Thymus (tissue), 11 donors: ENCODE measurements around the gene ACVR1C. TPM values are rescaled to one million over a fixed set of nuclear protein-coding genes. Genes with fewer than 3 reads are reported as not detected.

Experiments
- DNase-seq, 9 donors: peaks; one replicate each; pipeline ENCODE4 v3.0.0-alpha.2; 2013; ENCODE audit warnings: low spot score in 9 of 9, low read depth in 6 of 9, missing footprints in 1 of 9
- H3K27ac ChIP-seq, 2 donors: one replicate each; pipeline ENCODE4 v1.5.1; 2013; ENCODE audit warnings: control low read depth in 1 of 2, low read depth in 1 of 2, low read length in 1 of 2, mild to moderate bottlenecking in 1 of 2, moderate library complexity in 1 of 2
- H3K27me3 ChIP-seq, 2 donors: one replicate each; pipeline ENCODE4 v1.5.1; 2013; ENCODE audit warnings: low read length in 1 of 2; ENCODE audit not compliant: control insufficient read depth in 2 of 2, insufficient read depth in 1 of 2
- H3K36me3 ChIP-seq, 2 donors: one replicate each; pipeline ENCODE4 v1.5.1; 2013; ENCODE audit warnings: low read length in 1 of 2, mild to moderate bottlenecking in 1 of 2, moderate library complexity in 1 of 2; ENCODE audit not compliant: control insufficient read depth in 2 of 2, insufficient read depth in 2 of 2
- H3K4me1 ChIP-seq, 2 donors: one replicate each; pipeline ENCODE4 v1.5.1; 2013; ENCODE audit warnings: low read length in 2 of 2; ENCODE audit not compliant: control insufficient read depth in 2 of 2, insufficient read depth in 2 of 2
- H3K4me3 ChIP-seq, 2 donors: one replicate each; pipeline ENCODE4 v1.5.1; 2013; ENCODE audit warnings: low read length in 2 of 2, control low read depth in 1 of 2, mild to moderate bottlenecking in 1 of 2
- H3K9me3 ChIP-seq, 2 donors: one replicate each; pipeline ENCODE4 v1.5.1; 2013; ENCODE audit warnings: low read length in 1 of 2, mild to moderate bottlenecking in 1 of 2; ENCODE audit not compliant: control insufficient read depth in 2 of 2, insufficient read depth in 1 of 2
- polyA plus RNA-seq: library from polyadenylated mRNA; stranded (reverse); fragments of 200-250 nt; gene quantifications from one replicate; pipeline ENCODE4 v1.2.3, GENCODE V29; 2013
- total RNA-seq: library from RNA; stranded (reverse); fragments of 120-200 nt; gene quantifications from one replicate; pipeline ENCODE4 v1.2.4, GENCODE V29; 2013
- donor health status: healthy.

Gene ACVR1C
- total and polyA plus RNA-seq, 2 donors: 0.23 to 0.24 TPM

DNA sequence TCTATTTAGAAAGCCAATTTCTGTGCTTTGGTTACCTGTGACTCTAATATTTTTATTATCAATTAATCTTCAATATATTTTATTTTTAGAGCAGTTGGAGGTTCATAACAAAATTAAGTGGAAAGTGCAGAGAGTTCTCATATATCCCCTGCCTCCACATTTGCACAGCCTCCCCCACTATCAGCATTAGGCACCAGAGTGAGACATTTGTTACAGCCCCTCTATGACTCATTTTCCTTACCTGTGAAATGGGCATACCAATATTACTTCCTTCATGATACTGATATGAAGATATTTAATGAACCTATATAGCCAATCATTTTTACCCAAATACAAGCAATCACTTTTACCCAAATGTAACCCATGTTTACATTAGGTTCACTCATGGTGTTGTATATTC lies 150.7 kb downstream of the ACVR1C start:
- Histone ChIP-seq H3K36me3 (no peaks in the 10 kb centered on the region), H3K4me1 (peaks cover 0 to 6% of the 10 kb centered on the region in 2 donors), H3K27ac (no peak overlapping the region), H3K4me3 (no peak overlapping the region), H3K27me3 (no peaks in the 10 kb centered on the region), H3K9me3 (no peaks in the 10 kb centered on the region)
- DNase-seq: no peak

DNA sequence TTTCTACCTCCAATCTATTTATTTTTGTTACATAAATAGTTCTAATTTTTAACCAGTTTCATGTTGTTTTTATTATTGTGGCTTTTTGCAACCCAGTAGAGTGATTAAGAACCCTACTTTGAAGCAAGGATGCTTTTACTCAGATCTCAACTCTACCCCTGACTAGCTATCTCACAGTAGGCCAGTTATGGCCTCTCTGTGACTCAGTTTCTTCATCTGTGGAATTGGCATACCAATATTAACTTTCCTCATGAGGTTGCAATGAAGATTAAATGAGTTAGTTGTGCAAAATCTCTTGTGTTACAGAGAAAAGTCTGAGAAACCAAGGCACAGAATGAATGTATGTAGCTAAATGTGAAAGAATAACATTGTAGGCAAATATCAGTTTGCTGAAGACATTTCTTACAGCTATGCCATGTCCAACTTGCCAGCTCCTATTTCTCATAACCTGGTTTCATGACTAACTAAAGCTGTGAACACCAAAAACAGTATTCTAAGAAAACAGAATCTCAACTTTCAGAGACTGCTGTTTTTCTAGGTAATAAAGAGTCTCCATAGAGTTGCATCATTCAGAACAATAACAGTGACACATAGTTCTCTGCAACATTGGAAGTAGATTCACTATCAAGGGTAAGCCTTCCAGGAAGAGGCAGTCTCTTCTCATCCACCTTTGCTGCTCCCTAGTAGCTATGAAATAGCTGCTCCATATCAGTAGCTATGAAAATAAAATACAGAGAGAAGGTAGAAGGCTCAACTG lies 151.5 kb downstream of the ACVR1C start:
- peaks cover 0 to 6% of the 10 kb centered on the region in 2 donors for H3K4me1 ChIP-seq
- H3K4me3 ChIP-seq: no peak overlapping the region
- no peaks in the 10 kb centered on the region for H3K27me3 ChIP-seq
- no peaks in the 10 kb centered on the region for H3K36me3 ChIP-seq
- no peaks in the 10 kb centered on the region for H3K9me3 ChIP-seq
- no peak overlapping the region for H3K27ac ChIP-seq
- no peak for DNase-seq

Other genes with a start within 250 kb of the ACVR1C start
- 71.6 TPM for gene CYTIP, start 184.8 kb downstream of the ACVR1C start, total RNA-seq
- gene CYTIP, start 184.8 kb downstream of the ACVR1C start, polyA plus RNA-seq: 86.5 TPM
- 3.0 TPM for gene ACVR1, start 247.5 kb upstream of the ACVR1C start, total RNA-seq
- gene ACVR1, start 247.5 kb upstream of the ACVR1C start, polyA plus RNA-seq: 8.0 TPM